ENCODE measurements around the gene RANGRF.

DNA sequence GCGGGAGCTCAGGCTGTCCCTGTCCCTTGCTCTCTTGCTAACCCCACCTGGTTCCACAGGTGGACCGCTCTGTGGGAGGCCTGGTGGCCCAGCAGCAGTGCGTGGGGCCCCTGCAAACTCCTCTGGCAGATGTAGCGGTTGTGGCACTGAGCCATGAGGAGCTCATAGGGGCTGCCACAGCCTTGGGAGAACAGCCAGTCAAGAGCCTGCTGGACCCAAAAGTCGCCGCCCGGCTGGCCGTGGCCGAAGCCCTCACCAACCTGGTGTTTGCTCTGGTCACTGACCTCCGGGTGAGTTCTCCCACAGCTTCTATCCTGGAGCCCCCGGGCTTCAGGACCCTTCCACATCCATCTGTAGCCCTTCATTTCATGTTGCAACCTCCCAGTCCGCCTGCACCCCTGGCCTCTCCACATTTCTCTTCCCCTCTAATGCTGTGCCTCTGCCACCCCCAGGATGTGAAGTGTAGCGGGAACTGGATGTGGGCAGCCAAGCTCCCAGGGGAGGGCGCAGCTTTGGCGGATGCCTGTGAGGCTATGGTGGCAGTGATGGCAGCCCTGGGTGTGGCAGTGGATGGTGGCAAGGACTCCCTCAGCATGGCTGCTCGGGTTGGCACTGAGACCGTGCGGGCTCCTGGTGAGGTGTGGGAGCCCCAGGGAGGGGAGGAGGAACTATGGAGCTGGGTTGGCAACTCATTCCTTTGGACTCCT lies 23.5 kb upstream of the RANGRF start:
- TF ChIP-seq, protein P1, sequence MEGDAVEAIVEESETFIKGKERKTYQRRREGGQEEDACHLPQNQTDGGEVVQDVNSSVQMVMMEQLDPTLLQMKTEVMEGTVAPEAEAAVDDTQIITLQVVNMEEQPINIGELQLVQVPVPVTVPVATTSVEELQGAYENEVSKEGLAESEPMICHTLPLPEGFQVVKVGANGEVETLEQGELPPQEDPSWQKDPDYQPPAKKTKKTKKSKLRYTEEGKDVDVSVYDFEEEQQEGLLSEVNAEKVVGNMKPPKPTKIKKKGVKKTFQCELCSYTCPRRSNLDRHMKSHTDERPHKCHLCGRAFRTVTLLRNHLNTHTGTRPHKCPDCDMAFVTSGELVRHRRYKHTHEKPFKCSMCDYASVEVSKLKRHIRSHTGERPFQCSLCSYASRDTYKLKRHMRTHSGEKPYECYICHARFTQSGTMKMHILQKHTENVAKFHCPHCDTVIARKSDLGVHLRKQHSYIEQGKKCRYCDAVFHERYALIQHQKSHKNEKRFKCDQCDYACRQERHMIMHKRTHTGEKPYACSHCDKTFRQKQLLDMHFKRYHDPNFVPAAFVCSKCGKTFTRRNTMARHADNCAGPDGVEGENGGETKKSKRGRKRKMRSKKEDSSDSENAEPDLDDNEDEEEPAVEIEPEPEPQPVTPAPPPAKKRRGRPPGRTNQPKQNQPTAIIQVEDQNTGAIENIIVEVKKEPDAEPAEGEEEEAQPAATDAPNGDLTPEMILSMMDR (IDR thresholded peaks at IDR 0.05; ENCODE audit: low read length): no peak
- TF ChIP-seq EZH2 (optimal IDR thresholded peaks at IDR 0.05; ENCODE audit: low read depth, low read length) (no peak), EZH2phosphoT487 (IDR thresholded peaks at IDR 0.05; ENCODE audit: low read length) (no peak)
